SKM-1 treated with dmso at 0.1 percent for 144 hours (cell line): ENCODE results near the gene FAM241B.

ENCODE experiments used
- DNase-seq: peaks from one replicate; lab custom pipeline; 2025; ENCODE audit not compliant: unreplicated experiment; lab: John Stamatoyannopoulos, UW

The FAM241B gene

GRCh38 chr10:69662901-69663300 is 32.9 kb downstream of the FAM241B start:
- DNase-seq: no peak

GRCh38 chr10:69663369-69663947 is 33.4 kb downstream of the FAM241B start:
- no peak for DNase-seq

- no peak for DNase-seq
These were observed 35.6 kb downstream of the FAM241B start for GRCh38 chr10:69665474-69666320.

- no peak for DNase-seq
These were observed 36.7 kb downstream of the FAM241B start for GRCh38 chr10:69666756-69667155.

GRCh38 chr10:69668721-69669120 is 38.7 kb downstream of the FAM241B start:
- no peak for DNase-seq

GRCh38 chr10:69669409-69669808 is 39.4 kb downstream of the FAM241B start:
- no peak for DNase-seq

- DNase-seq: no peak
These were observed 43.5 kb downstream of the FAM241B start for GRCh38 chr10:69673521-69673920.

GRCh38 chr10:69674786-69675185 is 44.7 kb downstream of the FAM241B start:
- DNase-seq: no peak

GRCh38 chr10:69676301-69676700 is 46.3 kb downstream of the FAM241B start:
- no peak for DNase-seq

- no peak for DNase-seq
These were observed 48.1 kb downstream of the FAM241B start for GRCh38 chr10:69677985-69678654.

- no peak for DNase-seq
These were observed 49.7 kb downstream of the FAM241B start for GRCh38 chr10:69679736-69680135.

GRCh38 chr10:69680610-69681009 is 50.6 kb downstream of the FAM241B start:
- no peak for DNase-seq

GRCh38 chr10:69681436-69681835 is 51.4 kb downstream of the FAM241B start:
- no peak for DNase-seq

GRCh38 chr10:69682955-69683474 is 53.0 kb downstream of the FAM241B start:
- no peak for DNase-seq
